GM19463 (cell line): ENCODE data around the gene CBLN3.

ENCODE experiments used
- ATAC-seq: cut with Tn5 transposase; IDR thresholded peaks from one replicate; pipeline ENCODE4 v1.9.1; 2021; ENCODE audit warnings: mild to moderate bottlenecking, moderate library complexity; ENCODE audit not compliant: unreplicated experiment

Gene CBLN3

GRCh38 chr14:24439830-24440605 is 10.6 kb upstream of the CBLN3 start:
- no peak for ATAC-seq

- ATAC-seq = no peak
Observed at GRCh38 chr14:24439257-24439656, 9.8 kb upstream of the CBLN3 start.

GRCh38 chr14:24438223-24439097 is 9.0 kb upstream of the CBLN3 start:
- ATAC-seq = no peak

- no peak for ATAC-seq
Observed at GRCh38 chr14:24437736-24438067, 8.2 kb upstream of the CBLN3 start.

- ATAC-seq = no peak
Observed at GRCh38 chr14:24437020-24437735, 7.7 kb upstream of the CBLN3 start.

GRCh38 chr14:24436355-24437019 is 7.0 kb upstream of the CBLN3 start:
- peak; percentile 51 for ATAC-seq

- ATAC-seq = no peak
Observed at GRCh38 chr14:24435998-24436354, 6.5 kb upstream of the CBLN3 start.

- ATAC-seq = no peak
Observed at GRCh38 chr14:24435192-24435810, 5.8 kb upstream of the CBLN3 start.

- ATAC-seq = no peak
Observed at GRCh38 chr14:24434676-24435075, 5.2 kb upstream of the CBLN3 start.

GRCh38 chr14:24434036-24434435 is 4.6 kb upstream of the CBLN3 start:
- no peak for ATAC-seq

GRCh38 chr14:24432259-24433131 is 3.0 kb upstream of the CBLN3 start:
- no peak for ATAC-seq

GRCh38 chr14:24431569-24432258 is 2.2 kb upstream of the CBLN3 start:
- peak; percentile 41 for ATAC-seq

- peak; percentile 39 for ATAC-seq
Observed at GRCh38 chr14:24430682-24431568, 1.5 kb upstream of the CBLN3 start.

- peak; percentile 59 for ATAC-seq
Observed at GRCh38 chr14:24430143-24430681, 744 bp upstream of the CBLN3 start.

GRCh38 chr14:24428628-24429394 is 657 bp downstream of the CBLN3 start:
- ATAC-seq = no peak

GRCh38 chr14:24427537-24428508 is 1.6 kb downstream of the CBLN3 start:
- no peak for ATAC-seq
